GM12878 (cell line): ENCODE results near the gene BCAS4. TPM values are rescaled to one million over a fixed set of nuclear protein-coding genes. Genes with fewer than 3 reads are reported as not detected.

Experiments used
- ATF3 ChIP-seq: IDR thresholded peaks from 2 replicates; pipeline ENCODE4 v1.6.1; 2011; ENCODE audit warnings: low read depth, mild to moderate bottlenecking, low read length, moderate library complexity, borderline replicate concordance; ENCODE audit errors: extremely low read depth
- ATF7 ChIP-seq: fragments of 450-650 bp; IDR thresholded peaks from 2 replicates; pipeline ENCODE4 v1.6.1; 2016; ENCODE audit warnings: low read depth, mild to moderate bottlenecking
- BCL11A ChIP-seq: IDR thresholded peaks from 2 replicates; pipeline ENCODE4 v1.6.1; 2011; ENCODE audit warnings: low read depth, low read length
- POLR2AphosphoS2 ChIP-seq: IDR thresholded peaks from 2 replicates; pipeline ENCODE4 v1.6.1; 2011; ENCODE audit warnings: low read depth, mild to moderate bottlenecking, low read length, improper control_type of control experiment, moderate library complexity
- SMAD5 ChIP-seq: IDR thresholded peaks from 2 replicates; pipeline ENCODE4 v1.6.1; 2016; ENCODE audit warnings: antibody characterized with exemption, low read depth
- polyA plus RNA-seq, 11 experiments: library from polyadenylated mRNA; depleted of rRNA in 4 of 11; unstranded in 6 of 11; stranded (reverse) in 5 of 11; fragments of >200 nt; fragmentation: Nextera tagmentation in 4 of 11; fragmentation: Illumina TruSeq in 1 of 11; extraction: Ambion mirVana in 4 of 11; extraction: Trizol in 1 of 11; gene quantifications; 1 replicate in 1 of 11; 2 replicates in 10 of 11; pipeline versions ENCODE4 v1.2.1 to v1.2.3, GENCODE V29; 2011 to 2016; ENCODE audit warnings: inconsistent platforms in 2 of 11, missing spikeins in 2 of 11, low read depth in 1 of 11
- total RNA-seq, 4 experiments: library from RNA; depleted of rRNA in 3 of 4; stranded (reverse); fragments of >200 nt in 3 of 4; fragmentation: Illumina TruSeq in 1 of 4; extraction: Trizol in 1 of 4; gene quantifications; 2 replicates each; pipeline versions ENCODE4 v1.2.1 to v1.2.3, GENCODE V29; 2013 to 2021
- TF ChIP-seq, protein P1 (sequence below): fragments of 450-650 bp; formaldehyde crosslinking; IDR thresholded peaks from 2 replicates; pipeline ENCODE4 v1.5.0; 2022; ENCODE audit warnings: mild to moderate bottlenecking, missing genetic modification characterization
- TF ChIP-seq, protein P2 (sequence below): IDR thresholded peaks from 2 replicates; pipeline ENCODE4 v1.6.1; 2012; ENCODE audit warnings: low read length, inconsistent platforms

The BCAS4 gene
- total and polyA plus RNA-seq, 10 of the 15 experiments (the other 5 are each of a cell fraction or from before 2014, with no cell fraction given) = 14.8 to 214 (median 65.3) TPM

DNA sequence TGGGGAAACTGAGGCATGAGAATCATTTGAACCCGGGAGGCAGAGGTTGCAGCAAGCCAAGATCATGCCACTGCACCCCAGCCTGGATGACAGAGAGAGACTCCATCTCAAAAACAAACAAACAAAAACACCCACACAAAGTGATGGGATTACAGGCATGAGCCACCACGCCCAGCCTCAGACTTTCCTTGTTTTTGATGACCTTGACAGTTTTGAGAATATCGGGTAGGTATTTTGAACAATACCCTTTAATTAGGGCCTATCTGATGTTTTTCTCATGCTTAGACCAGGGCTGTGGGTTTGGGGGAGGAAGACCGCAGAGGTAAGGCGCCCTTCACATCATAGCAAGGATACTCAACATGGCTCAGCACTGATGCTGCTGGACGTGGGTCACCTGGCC, 72.9 kb downstream of the BCAS4 start (continued):
- TF ChIP-seq, protein P1, sequence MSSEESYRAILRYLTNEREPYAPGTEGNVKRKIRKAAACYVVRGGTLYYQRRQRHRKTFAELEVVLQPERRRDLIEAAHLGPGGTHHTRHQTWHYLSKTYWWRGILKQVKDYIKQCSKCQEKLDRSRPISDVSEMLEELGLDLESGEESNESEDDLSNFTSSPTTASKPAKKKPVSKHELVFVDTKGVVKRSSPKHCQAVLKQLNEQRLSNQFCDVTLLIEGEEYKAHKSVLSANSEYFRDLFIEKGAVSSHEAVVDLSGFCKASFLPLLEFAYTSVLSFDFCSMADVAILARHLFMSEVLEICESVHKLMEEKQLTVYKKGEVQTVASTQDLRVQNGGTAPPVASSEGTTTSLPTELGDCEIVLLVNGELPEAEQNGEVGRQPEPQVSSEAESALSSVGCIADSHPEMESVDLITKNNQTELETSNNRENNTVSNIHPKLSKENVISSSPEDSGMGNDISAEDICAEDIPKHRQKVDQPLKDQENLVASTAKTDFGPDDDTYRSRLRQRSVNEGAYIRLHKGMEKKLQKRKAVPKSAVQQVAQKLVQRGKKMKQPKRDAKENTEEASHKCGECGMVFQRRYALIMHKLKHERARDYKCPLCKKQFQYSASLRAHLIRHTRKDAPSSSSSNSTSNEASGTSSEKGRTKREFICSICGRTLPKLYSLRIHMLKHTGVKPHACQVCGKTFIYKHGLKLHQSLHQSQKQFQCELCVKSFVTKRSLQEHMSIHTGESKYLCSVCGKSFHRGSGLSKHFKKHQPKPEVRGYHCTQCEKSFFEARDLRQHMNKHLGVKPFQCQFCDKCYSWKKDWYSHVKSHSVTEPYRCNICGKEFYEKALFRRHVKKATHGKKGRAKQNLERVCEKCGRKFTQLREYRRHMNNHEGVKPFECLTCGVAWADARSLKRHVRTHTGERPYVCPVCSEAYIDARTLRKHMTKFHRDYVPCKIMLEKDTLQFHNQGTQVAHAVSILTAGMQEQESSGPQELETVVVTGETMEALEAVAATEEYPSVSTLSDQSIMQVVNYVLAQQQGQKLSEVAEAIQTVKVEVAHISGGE = no peak
- no peak for TF ChIP-seq POLR2AphosphoS2
- TF ChIP-seq ATF7 = no peak
- TF ChIP-seq SMAD5 = no peak
- TF ChIP-seq BCL11A = no peak
- TF ChIP-seq, protein P2, sequence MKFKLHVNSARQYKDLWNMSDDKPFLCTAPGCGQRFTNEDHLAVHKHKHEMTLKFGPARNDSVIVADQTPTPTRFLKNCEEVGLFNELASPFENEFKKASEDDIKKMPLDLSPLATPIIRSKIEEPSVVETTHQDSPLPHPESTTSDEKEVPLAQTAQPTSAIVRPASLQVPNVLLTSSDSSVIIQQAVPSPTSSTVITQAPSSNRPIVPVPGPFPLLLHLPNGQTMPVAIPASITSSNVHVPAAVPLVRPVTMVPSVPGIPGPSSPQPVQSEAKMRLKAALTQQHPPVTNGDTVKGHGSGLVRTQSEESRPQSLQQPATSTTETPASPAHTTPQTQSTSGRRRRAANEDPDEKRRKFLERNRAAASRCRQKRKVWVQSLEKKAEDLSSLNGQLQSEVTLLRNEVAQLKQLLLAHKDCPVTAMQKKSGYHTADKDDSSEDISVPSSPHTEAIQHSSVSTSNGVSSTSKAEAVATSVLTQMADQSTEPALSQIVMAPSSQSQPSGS = no peak
- no peak for TF ChIP-seq ATF3
